WTC11 (cell line): ENCODE results near the gene CD160.

Source experiments
- CTCF ChIP-seq: fragments of 200-600 bp; IDR thresholded peaks from 2 replicates; pipeline ENCODE4 v1.8.0; 2022; ENCODE audit warnings: antibody characterized with exemption
- ESRRA ChIP-seq: sonication (generic); formaldehyde crosslinking; IDR thresholded peaks from 2 replicates; pipeline ENCODE4 v1.8.1; 2022; ENCODE audit warnings: mild to moderate bottlenecking, missing genetic modification reagents, borderline replicate concordance
- FOXK1 ChIP-seq: sonication (generic); formaldehyde crosslinking; IDR thresholded peaks from 2 replicates; pipeline ENCODE4 v1.8.0; 2022; ENCODE audit warnings: mild to moderate bottlenecking, moderate library complexity, missing genetic modification reagents
- FOXP4 ChIP-seq: sonication (generic); formaldehyde crosslinking; IDR thresholded peaks from 2 replicates; pipeline ENCODE4 v1.8.0; 2022; ENCODE audit warnings: mild to moderate bottlenecking, missing genetic modification reagents
- JAZF1 ChIP-seq: fragments of 250-450 bp; sonication (Bioruptor Pico); IDR thresholded peaks from 2 replicates; pipeline ENCODE4 v1.9.0; 2021; ENCODE audit warnings: moderate library complexity, mild to moderate bottlenecking, inconsistent platforms
- NFE2L1 ChIP-seq: sonication (generic); formaldehyde crosslinking; IDR thresholded peaks from 2 replicates; pipeline ENCODE4 v1.8.1; 2023; ENCODE audit warnings: missing genetic modification reagents
- NFYB ChIP-seq: sonication (generic); formaldehyde crosslinking; conservative IDR thresholded peaks from 2 replicates; pipeline ENCODE4 v1.8.0; 2022; ENCODE audit warnings: low read depth, missing genetic modification reagents
- TEAD4 ChIP-seq: sonication (generic); formaldehyde crosslinking; IDR thresholded peaks from 2 replicates; pipeline ENCODE4 v1.8.0; 2022; ENCODE audit warnings: mild to moderate bottlenecking, missing genetic modification reagents
- ZNF138 ChIP-seq: sonication (generic); formaldehyde crosslinking; conservative IDR thresholded peaks from 2 replicates; pipeline ENCODE4 v1.8.1; 2022; ENCODE audit warnings: mild to moderate bottlenecking, moderate library complexity, missing genetic modification reagents
- ZNF512 ChIP-seq: sonication (generic); formaldehyde crosslinking; IDR thresholded peaks from 2 replicates; pipeline ENCODE4 v1.8.1; 2022; ENCODE audit warnings: missing genetic modification reagents, borderline replicate concordance
- TF ChIP-seq, protein P1 (sequence below): sonication (generic); formaldehyde crosslinking; IDR thresholded peaks from 2 replicates; pipeline ENCODE4 v1.8.1; 2022; ENCODE audit warnings: mild to moderate bottlenecking, moderate library complexity, missing genetic modification reagents

DNA sequence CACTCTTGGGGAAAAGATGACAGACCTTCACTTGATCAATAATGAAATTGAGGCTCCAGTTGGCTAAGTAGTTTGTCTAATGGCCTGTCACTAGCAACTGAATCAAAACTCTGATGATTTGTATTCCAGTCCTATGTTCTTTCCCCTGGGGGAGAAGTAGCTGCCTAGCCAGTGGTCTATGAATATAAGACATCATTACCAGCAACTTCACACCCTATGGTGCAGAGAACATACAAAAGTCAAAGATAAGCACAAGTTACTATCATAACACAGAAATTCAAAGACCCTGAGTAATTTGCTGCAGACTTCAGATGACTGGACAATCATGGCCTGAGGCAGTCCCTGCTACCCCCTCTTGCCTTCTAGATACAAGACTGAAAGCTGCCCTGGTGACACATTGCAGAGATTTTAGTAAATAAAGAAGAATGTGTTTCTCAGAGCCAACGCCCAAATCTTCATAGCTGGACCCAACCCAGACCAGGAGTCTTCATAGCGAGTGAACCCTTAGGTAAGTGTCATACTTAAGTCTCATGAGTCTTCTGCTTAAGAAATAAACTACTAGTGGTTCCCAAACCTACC lies 13.1 kb upstream of the CD160 start:
- no peak for TF ChIP-seq NFE2L1 (CRISPR knock-in tag)
- no peak for TF ChIP-seq CTCF
- TF ChIP-seq TEAD4: no peak
- TF ChIP-seq FOXP4: no peak
- no peak for TF ChIP-seq ZNF138 (CRISPR knock-in tag)
- no peak for TF ChIP-seq NFYB (CRISPR knock-in tag)
- no peak for TF ChIP-seq JAZF1
- TF ChIP-seq, protein P1, sequence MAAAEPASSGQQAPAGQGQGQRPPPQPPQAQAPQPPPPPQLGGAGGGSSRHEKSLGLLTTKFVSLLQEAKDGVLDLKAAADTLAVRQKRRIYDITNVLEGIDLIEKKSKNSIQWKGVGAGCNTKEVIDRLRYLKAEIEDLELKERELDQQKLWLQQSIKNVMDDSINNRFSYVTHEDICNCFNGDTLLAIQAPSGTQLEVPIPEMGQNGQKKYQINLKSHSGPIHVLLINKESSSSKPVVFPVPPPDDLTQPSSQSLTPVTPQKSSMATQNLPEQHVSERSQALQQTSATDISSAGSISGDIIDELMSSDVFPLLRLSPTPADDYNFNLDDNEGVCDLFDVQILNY: no peak
- TF ChIP-seq ZNF512 (CRISPR knock-in tag): no peak
- no peak for TF ChIP-seq ESRRA (CRISPR knock-in tag)
- TF ChIP-seq FOXK1 (CRISPR knock-in tag): no peak
